DND-41 (cell line): ENCODE measurements around the gene MALAT1.

Source experiments
- CTCF ChIP-seq: IDR thresholded peaks from 2 replicates; pipeline ENCODE4 v1.5.1; 2012; ENCODE audit warnings: borderline replicate concordance, low read length, moderate library complexity, mild to moderate bottlenecking; ENCODE audit not compliant: poor library complexity, severe bottlenecking; ENCODE audit errors: extremely low read depth
- EZH2 ChIP-seq: IDR thresholded peaks from 3 replicates; pipeline ENCODE4 v1.6.1; 2012; ENCODE audit warnings: borderline replicate concordance, low read depth, mild to moderate bottlenecking, moderate library complexity, low read length, inconsistent platforms; ENCODE audit not compliant: severe bottlenecking

GRCh38 chr11:65537620-65538231 lies 38.9 kb downstream of the MALAT1 start:
- no peak for TF ChIP-seq CTCF
- TF ChIP-seq EZH2, result no peak
